ENCODE measurements around the gene PRAMEF18.
"Not testable (repeated sequence)": the region's sequence is repeated elsewhere in the genome, so short reads cannot be mapped to it uniquely, and the experiment has no call there.

DNA sequence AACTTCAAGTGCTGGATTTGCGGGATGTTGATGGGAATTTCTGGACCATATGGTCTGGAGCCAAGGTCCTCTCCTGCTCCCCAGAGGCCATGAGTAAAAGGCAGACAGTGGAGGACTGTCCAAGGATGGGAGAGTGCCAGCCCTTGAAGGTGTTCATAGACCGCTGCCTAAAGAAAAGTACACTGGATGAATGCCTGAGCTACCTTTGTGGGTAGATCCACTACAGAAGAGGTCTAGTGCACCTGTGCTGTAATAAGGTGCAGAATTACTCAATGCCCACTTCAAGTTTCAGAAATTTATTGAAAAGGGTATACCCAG is 20.6 kb upstream of the PRAMEF18 start:
- not testable (repeated sequence) for TF ChIP-seq MYC (IDR thresholded peaks at IDR 0.05; ENCODE audit: low read depth, low read length)
- TF ChIP-seq, protein P1, sequence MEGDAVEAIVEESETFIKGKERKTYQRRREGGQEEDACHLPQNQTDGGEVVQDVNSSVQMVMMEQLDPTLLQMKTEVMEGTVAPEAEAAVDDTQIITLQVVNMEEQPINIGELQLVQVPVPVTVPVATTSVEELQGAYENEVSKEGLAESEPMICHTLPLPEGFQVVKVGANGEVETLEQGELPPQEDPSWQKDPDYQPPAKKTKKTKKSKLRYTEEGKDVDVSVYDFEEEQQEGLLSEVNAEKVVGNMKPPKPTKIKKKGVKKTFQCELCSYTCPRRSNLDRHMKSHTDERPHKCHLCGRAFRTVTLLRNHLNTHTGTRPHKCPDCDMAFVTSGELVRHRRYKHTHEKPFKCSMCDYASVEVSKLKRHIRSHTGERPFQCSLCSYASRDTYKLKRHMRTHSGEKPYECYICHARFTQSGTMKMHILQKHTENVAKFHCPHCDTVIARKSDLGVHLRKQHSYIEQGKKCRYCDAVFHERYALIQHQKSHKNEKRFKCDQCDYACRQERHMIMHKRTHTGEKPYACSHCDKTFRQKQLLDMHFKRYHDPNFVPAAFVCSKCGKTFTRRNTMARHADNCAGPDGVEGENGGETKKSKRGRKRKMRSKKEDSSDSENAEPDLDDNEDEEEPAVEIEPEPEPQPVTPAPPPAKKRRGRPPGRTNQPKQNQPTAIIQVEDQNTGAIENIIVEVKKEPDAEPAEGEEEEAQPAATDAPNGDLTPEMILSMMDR (IDR thresholded peaks at IDR 0.05; ENCODE audit: low read depth, low read length): not testable (repeated sequence)
